Ovary (tissue), 3 donors: ENCODE measurements around the gene MB.

ENCODE experiments used
- CTCF ChIP-seq, 3 donors: fragments of 450-650 bp in 2 of 3; fragments of 200-600 bp in 1 of 3; IDR thresholded peaks; one replicate each; pipeline versions ENCODE4 v1.5.1 to v1.8.0; 2016 to 2022; ENCODE audit warnings: antibody characterized with exemption in 3 of 3, mild to moderate bottlenecking in 1 of 3
- EP300 ChIP-seq: sonication (generic); formaldehyde crosslinking; IDR thresholded peaks from one replicate; pipeline ENCODE4 v1.6.1; 2017; ENCODE audit warnings: antibody characterized with exemption
- POLR2A ChIP-seq: fragments of 450-650 bp; IDR thresholded peaks from one replicate; pipeline ENCODE4 v1.6.1; 2017; ENCODE audit warnings: antibody characterized with exemption, mild to moderate bottlenecking, moderate library complexity
- donor health status: DM: no; HTN: no; CAD: no.

- no peak for TF ChIP-seq EP300
- no peak for TF ChIP-seq CTCF (IDR thresholded peaks at IDR 0.05)
- TF ChIP-seq POLR2A, result no peak
Observed at GRCh38 chr22:35575116-35575748, 41.9 kb downstream of the MB start.
